GM21526 (cell line): Measurements from ENCODE around the gene OR10H5.
"Not testable (repeated sequence)": the region's sequence is repeated elsewhere in the genome, so short reads cannot be mapped to it uniquely, and the experiment has no call there.

Experiments
- ATAC-seq: cut with Tn5 transposase; IDR thresholded peaks from one replicate; pipeline ENCODE4 v1.9.1; 2021; ENCODE audit warnings: moderate library complexity; ENCODE audit not compliant: unreplicated experiment, low FRiP score

Gene OR10H5, protein sequence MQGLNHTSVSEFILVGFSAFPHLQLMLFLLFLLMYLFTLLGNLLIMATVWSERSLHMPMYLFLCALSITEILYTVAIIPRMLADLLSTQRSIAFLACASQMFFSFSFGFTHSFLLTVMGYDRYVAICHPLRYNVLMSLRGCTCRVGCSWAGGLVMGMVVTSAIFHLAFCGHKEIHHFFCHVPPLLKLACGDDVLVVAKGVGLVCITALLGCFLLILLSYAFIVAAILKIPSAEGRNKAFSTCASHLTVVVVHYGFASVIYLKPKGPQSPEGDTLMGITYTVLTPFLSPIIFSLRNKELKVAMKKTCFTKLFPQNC

GRCh38 chr19:15787611-15788155 lies at the start of gene OR10H5:
Gene OR10H5 (plus strand): TSS chr19:15787661. CDS start chr19:15794049, 6,388 bp downstream.
- no peak for ATAC-seq

DNA sequence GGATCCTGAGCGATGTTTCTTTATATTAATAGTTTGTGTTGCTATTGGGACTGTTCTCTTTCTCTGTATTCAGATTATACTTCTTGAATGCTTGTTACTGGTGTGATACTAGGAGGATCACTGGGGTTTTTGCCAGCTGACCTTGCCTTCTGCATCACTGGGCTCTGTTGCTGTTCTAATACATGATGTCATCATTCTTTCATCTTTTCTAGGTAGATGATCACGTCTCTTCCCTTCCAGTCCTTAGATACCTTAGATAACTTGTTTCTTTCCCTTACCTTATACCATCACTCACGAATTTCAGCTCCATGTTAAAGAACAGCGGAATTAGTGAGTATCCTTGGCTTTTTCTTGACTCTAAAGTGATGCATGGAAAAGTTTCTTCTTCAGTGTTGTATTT lies 49.7 kb upstream of the OR10H5 start, which contains the start of gene OR10H3:
Gene OR10H3 (plus strand): TSS at position 264 of the 400 bp plus-strand sequence. CDS start 3,408 bp downstream, outside the sequence.
- no peak for ATAC-seq

GRCh38 chr19:15740785-15741184 lies 46.7 kb upstream of the OR10H5 start:
- no peak for ATAC-seq

DNA sequence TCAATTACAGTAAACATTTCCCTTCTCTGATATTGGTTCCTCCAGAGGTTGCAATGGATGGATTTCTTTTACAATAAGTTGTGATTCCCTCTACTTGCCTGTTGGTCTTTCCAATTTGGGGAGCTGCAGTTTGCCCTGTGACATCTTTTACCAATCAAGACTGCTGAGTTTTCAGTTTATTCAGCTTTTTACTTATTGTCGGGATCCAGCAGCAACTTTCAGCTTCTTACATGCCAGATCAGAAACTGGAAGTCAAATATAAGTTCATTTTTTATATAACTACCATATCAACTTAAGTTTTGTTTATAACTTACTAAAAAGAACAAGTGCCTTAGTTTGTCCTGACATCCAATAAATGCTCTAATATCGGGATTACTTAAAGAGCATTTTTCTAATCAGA lies 39.2 kb upstream of the OR10H5 start:
- no peak for ATAC-seq

DNA sequence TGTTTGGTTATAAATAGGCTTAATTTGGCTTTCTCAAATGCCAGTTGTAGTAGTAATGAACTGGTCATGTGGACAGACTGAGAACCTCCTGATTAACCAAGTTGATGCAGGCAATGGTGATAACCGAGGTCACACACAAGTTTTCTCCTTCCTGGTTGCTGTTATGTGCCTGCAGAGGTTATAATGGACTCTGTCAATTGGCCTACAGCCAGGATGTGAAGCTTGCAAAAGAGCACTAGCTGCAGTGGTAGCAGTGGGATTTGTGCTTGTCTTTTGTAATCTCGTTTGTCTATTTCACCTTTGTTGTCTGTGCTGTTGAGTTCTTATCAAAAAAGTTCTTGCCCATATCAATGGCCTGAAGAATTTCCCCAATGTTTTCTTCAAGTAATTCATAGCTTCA lies 29.1 kb upstream of the OR10H5 start:
- ATAC-seq, result no peak

DNA sequence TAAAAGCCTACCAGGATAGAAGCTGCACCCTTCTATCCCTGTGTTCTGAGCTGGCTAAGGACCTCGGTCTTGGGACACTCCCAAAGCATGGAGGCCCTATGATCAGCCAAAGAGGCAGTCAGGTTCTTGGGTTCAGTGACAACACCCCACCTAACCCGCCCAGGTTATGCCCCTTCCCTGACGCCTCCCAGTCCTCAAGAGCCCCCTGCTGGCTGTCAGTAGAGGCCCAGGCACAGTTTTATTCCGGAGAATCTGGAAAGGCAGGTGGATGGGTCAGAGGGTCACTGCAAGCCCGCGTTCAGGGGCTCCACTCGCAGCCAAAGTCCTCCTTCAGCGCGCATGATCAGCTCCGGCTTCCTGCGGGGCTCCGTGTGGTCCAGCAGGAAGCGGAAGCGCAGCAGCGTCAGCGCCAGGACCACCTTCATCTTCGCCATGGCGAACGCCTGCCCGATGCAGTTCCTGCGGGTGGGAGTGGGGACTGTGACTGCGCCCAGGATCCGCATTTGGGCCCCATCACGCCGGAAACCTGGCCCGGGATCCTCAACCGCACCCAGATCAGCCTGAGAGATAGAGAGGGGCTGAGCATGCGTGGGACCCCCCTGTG lies 27.4 kb upstream of the OR10H5 start:
- ATAC-seq, result no peak

DNA sequence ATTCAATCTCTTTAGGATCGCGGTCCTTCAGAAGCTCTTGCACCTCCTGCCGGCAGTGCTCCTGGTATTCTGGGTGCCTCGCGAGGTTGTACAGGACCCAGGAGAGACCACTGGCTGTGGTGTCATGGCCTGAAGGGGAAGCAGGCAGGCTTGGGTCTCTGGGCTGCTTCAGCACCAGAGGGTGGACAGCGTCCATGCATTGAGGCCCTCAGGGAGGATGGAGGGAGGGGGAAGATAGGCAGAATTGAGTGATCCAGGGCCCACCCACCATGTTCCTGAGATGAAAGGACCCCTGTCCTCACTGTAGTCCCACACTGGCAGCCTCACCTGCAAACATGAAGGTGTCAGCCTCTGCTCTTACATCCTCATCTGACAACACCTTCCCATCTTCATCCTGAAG lies 17.9 kb upstream of the OR10H5 start:
- no peak for ATAC-seq

GRCh38 chr19:15774159-15774558 lies 13.3 kb upstream of the OR10H5 start:
- not testable (repeated sequence) for ATAC-seq

DNA sequence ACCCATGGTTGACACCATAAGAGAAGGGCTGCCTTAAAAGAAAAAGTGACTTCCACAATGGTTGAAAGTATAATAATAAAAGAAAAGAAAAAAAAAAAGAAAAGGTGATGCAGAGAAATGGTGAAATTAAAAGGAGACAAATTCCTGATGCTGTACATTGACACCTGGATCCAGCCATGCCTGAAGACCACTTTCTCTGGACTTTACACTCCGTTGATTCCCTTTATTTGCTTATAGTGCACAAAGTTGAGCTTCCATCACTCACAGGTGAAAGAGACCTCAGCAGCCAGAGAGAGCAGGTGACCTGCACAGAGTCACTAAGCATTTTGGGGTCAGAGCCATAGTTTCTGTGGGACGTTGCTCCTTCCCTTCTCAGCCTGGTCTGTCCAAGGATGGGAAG lies 12.2 kb upstream of the OR10H5 start:
- no peak for ATAC-seq

- no peak for ATAC-seq
These were observed 11.2 kb upstream of the OR10H5 start for GRCh38 chr19:15776264-15776663.

- ATAC-seq, result no peak
These were observed 10.2 kb upstream of the OR10H5 start for GRCh38 chr19:15776991-15777970.

DNA sequence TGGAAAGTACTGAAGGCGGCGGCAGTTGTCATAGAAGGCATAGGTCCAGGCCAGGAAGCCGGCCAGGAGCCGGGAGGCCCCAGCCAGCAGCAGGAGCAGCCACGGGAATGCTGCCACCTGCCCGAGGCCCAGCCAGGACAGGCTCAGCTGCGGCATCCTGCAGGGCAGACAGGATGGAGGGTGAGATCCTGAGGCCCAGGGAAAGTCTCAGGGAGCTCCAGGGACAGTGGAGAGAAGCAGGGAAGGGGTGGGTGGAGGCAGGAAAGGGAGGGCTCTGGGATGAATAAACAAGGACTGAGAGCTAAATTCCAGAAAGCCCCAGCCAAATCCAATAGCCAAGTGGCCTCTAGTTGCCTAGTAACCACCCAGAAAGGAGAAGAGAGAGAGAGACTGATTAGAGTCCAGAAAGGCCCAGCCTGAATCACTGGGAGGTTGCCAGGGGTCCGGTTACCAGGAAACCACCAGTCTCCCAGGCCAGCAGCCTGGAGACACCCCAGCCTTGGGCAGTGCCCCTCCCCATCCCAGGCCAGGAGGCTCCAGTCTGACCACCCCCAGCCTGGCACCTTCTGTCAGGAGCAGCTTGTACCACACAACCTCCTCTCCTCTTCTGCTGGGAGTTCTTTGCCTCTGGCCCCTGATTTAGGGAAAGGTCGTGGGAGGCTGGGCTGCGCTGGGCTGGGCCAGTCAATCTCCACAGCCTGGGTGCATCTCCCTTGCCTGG lies 7.5 kb upstream of the OR10H5 start:
- no peak for ATAC-seq

- ATAC-seq, result no peak
These were observed 6.6 kb upstream of the OR10H5 start for GRCh38 chr19:15780610-15781418.

- no peak for ATAC-seq
These were observed 5.8 kb upstream of the OR10H5 start for GRCh38 chr19:15781661-15782060.

DNA sequence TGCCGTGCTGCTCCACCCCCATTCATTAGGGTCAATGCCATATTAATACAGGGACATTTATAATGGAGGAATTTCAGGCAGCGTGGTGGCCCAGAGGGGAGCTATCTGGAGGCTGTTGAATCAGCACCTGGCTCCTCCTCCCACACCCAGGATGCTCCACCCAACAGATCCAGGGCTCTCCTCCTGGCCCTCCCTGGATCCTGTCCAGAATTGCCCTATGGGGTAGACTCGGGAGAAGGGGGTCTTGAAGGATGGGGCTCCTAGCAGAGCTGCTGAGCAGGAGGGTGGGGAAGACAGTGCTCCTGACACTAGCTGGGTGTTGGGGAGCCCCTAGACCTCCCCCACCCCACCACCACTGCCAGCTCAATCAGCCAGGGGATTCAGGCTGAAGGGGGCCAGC lies 5.2 kb upstream of the OR10H5 start:
- ATAC-seq, result no peak

GRCh38 chr19:15782896-15783295 lies 4.6 kb upstream of the OR10H5 start:
- not testable (repeated sequence) for ATAC-seq

- no peak for ATAC-seq
These were observed 1.3 kb downstream of the OR10H5 start for GRCh38 chr19:15788594-15789270.

DNA sequence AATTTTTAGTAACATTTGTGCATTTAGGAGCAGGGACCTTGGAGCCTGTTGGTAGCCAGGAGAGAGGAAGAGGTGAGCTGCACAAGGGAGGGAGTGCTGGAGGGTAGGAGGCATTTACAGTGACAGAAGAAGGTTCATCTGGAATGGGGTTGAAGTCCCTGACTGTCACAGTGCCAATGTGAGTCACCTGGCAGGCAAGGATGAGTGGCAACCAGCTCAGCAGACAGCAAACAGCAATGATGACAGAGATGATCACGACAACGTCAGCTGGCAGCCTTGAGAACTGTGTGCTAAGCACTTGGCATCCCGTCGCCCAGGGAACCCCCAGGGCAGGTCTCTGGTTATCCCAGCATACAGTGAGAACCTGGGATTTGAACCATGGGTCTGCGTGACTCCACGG lies 2.6 kb downstream of the OR10H5 start:
- no peak for ATAC-seq

DNA sequence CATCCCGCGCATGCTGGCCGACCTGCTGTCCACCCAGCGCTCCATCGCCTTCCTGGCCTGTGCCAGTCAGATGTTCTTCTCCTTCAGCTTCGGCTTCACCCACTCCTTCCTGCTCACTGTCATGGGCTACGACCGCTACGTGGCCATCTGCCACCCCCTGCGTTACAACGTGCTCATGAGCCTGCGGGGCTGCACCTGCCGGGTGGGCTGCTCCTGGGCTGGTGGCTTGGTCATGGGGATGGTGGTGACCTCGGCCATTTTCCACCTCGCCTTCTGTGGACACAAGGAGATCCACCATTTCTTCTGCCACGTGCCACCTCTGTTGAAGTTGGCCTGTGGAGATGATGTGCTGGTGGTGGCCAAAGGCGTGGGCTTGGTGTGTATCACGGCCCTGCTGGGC lies 6.8 kb downstream of the OR10H5 start:
- not testable (repeated sequence) for ATAC-seq
